ENCODE results near the gene RFNG. TPM values are rescaled to one million over a fixed set of nuclear protein-coding genes. Genes with fewer than 3 reads are reported as not detected.

RFNG gene
- polyA plus RNA-seq, 2 of the 4 experiments (the other 2 are of a cell fraction) = 8.4 to 25.7 TPM

- ChIA-PET CTCF (interaction anchor here (1.0 to 2.3 kb wide), 7 partner anchors 9 to 118 kb away, joined by 3 to 19 read pairs (median 3); partner anchors contain the start of genes DCXR and RAC3), POLR2A (interaction anchor here (1.2 kb wide), 1 partner anchor 10 kb away, joined by 3 read pairs; no protein-coding TSS in a partner anchor)
- H3K27ac ChIP-seq = no peak overlapping the region
- H3K4me3 ChIP-seq = no peak overlapping the region
- WGBS (ENCODE audit: missing lambda C conversion rate) = 88% methylated on average over 18 of the region's 21 CpGs
- no peak overlapping the region for H3K4me2 ChIP-seq
- peak; percentile 52 to 58 for ATAC-seq
- H3K9me3 ChIP-seq = no peaks in the 10 kb centered on the region
- FAIRE-seq = no peak
- TF ChIP-seq, protein P1, sequence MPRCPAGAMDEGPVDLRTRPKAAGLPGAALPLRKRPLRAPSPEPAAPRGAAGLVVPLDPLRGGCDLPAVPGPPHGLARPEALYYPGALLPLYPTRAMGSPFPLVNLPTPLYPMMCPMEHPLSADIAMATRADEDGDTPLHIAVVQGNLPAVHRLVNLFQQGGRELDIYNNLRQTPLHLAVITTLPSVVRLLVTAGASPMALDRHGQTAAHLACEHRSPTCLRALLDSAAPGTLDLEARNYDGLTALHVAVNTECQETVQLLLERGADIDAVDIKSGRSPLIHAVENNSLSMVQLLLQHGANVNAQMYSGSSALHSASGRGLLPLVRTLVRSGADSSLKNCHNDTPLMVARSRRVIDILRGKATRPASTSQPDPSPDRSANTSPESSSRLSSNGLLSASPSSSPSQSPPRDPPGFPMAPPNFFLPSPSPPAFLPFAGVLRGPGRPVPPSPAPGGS (IDR thresholded peaks at IDR 0.05) = no peak
- peak; percentile 32; the same call in 1 of the 2 replicates for TF ChIP-seq POLR2AphosphoS2 (conservative IDR thresholded peaks at IDR 0.05; ENCODE audit: low read length)
- no peak for DNase-seq (ENCODE audit: low read depth in 1 of 2, low spot score in 1 of 2)
- H3K4me1 ChIP-seq = no peaks in the 10 kb centered on the region
Measured at GRCh38 chr17:82076785-82077591, 25.4 kb upstream of the RFNG start.

- ChIA-PET CTCF (interaction anchor here (0.7 to 2.3 kb wide), 8 partner anchors 9 to 117 kb away, joined by 3 to 19 read pairs (median 3); partner anchors contain the start of genes DCXR and RAC3), POLR2A (interaction anchor here (1.2 kb wide), 1 partner anchor 11 kb away, joined by 3 read pairs; no protein-coding TSS in a partner anchor)
- FAIRE-seq (no peak), DNase-seq (ENCODE audit: low read depth in 1 of 2, low spot score in 1 of 2) (no peak), ATAC-seq (peak; percentile 14; a peak in 3 of 6 replicates)
- H3K4me1 ChIP-seq = no peaks in the 10 kb centered on the region
- H3K27ac ChIP-seq = no peak overlapping the region
- 89% methylated on average over 25 of the region's 25 CpGs for WGBS (ENCODE audit: missing lambda C conversion rate)
- no peaks in the 10 kb centered on the region for H3K9me3 ChIP-seq
- no peak overlapping the region for H3K4me3 ChIP-seq
- TF ChIP-seq HOXB5 (CRISPR knock-in tag; IDR thresholded peaks at IDR 0.05) = no peak
- TF ChIP-seq FOSB (CRISPR knock-in tag; IDR thresholded peaks at IDR 0.05) = 0 out of 2 replicates have a peak, but pooled peaks have one; percentile 48
- no peak for TF ChIP-seq KDM1A (IDR thresholded peaks at IDR 0.05; ENCODE audit: low read depth)
- TF ChIP-seq TP53 (CRISPR knock-in tag; IDR thresholded peaks at IDR 0.05) = 0 out of 2 replicates have a peak, but pooled peaks have one; percentile 41
- TF ChIP-seq, protein P2, sequence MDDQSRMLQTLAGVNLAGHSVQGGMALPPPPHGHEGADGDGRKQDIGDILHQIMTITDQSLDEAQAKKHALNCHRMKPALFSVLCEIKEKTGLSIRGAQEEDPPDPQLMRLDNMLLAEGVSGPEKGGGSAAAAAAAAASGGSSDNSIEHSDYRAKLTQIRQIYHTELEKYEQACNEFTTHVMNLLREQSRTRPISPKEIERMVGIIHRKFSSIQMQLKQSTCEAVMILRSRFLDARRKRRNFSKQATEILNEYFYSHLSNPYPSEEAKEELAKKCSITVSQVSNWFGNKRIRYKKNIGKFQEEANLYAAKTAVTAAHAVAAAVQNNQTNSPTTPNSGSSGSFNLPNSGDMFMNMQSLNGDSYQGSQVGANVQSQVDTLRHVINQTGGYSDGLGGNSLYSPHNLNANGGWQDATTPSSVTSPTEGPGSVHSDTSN (IDR thresholded peaks at IDR 0.05) = peak; percentile 50; the same call in 1 of the 2 replicates
- peak in 1 of 2 experiments; percentile 3; a peak in 1 of 5 replicates for TF ChIP-seq JUN (IDR thresholded peaks at IDR 0.05)
- no peak for TF ChIP-seq GATA3 (IDR thresholded peaks at IDR 0.05; ENCODE audit: borderline replicate concordance)
- 0 out of 2 replicates have a peak, but pooled peaks have one; percentile 2 for TF ChIP-seq POLR2AphosphoS2 (conservative IDR thresholded peaks at IDR 0.05; ENCODE audit: low read length)
- H3K4me2 ChIP-seq = no peak overlapping the region
Measured at GRCh38 chr17:82076018-82076784, 24.6 kb upstream of the RFNG start.

- no peak for ATAC-seq
- TF ChIP-seq HEYL (CRISPR knock-in tag; IDR thresholded peaks at IDR 0.05) (no peak), NFE2L2 (conservative IDR thresholded peaks at IDR 0.05; ENCODE audit: low read length) (no peak), GATA3 (IDR thresholded peaks at IDR 0.05; ENCODE audit: borderline replicate concordance) (no peak), HOXB5 (CRISPR knock-in tag; IDR thresholded peaks at IDR 0.05) (no peak), KDM1A (IDR thresholded peaks at IDR 0.05; ENCODE audit: low read depth) (no peak), RAD21 (conservative IDR thresholded peaks at IDR 0.05 in 1 of 2, IDR thresholded peaks at IDR 0.05 in 1 of 2) (no peak), JUNB (IDR thresholded peaks at IDR 0.05) (no peak), CTCF (IDR thresholded peaks at IDR 0.05) (no peak), HES2 (IDR thresholded peaks at IDR 0.05) (no peak), SREBF2 (IDR thresholded peaks at IDR 0.05) (no peak), MAZ (IDR thresholded peaks at IDR 0.05; ENCODE audit: borderline replicate concordance, low read depth, low read length) (no peak), ELK1 (IDR thresholded peaks at IDR 0.05; ENCODE audit: low read depth, low read length) (no peak), MAX (IDR thresholded peaks at IDR 0.05) (no peak), ZSCAN20 (CRISPR knock-in tag; IDR thresholded peaks at IDR 0.05) (no peak)
- ChIA-PET CTCF (interaction anchor here (1.1 kb wide), 1 partner anchor 52 kb away, joined by 3 read pairs; no protein-coding TSS in a partner anchor), POLR2A (interaction anchor here (1.0 kb wide), 1 partner anchor 25 kb away, joined by 4 read pairs; the partner anchor contains the start of gene FASN)
- H3K4me2 ChIP-seq = no peak overlapping the region
- FAIRE-seq = no peak
- no peaks in the 10 kb centered on the region for H3K9me3 ChIP-seq
- H3K4me3 ChIP-seq = no peak overlapping the region
- DNase-seq (ENCODE audit: low read depth in 1 of 2, low spot score in 1 of 2) = no peak
- H3K27ac ChIP-seq = no peak overlapping the region
- H3K4me1 ChIP-seq = no peaks in the 10 kb centered on the region
- WGBS (ENCODE audit: missing lambda C conversion rate) = 70% methylated on average over 9 of the region's 9 CpGs
Measured at GRCh38 chr17:82073446-82073845, 21.8 kb upstream of the RFNG start.

All from A549 (cell line).